ENCODE data around the gene KCP.

KCP gene

DNA sequence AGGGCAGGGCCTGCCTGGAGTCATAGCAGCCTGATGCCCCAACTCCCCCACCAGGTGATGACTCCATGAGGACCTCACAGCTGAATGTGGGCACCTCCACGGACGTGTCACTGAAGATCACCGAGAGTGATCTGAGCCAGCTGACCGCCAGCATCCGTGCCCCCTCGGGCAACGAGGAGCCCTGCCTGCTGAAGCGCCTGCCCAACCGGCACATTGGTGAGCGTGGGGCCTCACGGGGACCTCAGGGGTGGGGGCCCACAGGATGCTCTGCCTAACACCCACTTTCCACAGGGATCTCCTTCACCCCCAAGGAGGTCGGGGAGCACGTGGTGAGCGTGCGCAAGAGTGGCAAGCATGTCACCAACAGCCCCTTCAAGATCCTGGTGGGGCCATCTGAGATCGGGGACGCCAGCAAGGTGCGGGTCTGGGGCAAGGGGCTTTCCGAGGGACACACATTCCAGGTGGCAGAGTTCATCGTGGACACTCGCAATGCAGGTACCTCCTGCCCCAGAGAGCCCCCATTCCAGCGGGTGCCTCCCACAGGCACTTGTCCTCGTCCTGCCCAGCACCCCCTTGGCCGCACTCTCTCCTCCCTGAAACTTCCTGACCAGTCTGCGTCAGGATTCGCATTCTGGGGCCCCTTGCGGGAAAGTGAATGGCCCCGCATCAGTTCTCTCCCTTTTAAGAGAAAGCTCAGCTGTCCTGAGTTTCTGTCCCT lies 57.8 kb downstream of the KCP start:
- no peak for DNase-seq

DNA sequence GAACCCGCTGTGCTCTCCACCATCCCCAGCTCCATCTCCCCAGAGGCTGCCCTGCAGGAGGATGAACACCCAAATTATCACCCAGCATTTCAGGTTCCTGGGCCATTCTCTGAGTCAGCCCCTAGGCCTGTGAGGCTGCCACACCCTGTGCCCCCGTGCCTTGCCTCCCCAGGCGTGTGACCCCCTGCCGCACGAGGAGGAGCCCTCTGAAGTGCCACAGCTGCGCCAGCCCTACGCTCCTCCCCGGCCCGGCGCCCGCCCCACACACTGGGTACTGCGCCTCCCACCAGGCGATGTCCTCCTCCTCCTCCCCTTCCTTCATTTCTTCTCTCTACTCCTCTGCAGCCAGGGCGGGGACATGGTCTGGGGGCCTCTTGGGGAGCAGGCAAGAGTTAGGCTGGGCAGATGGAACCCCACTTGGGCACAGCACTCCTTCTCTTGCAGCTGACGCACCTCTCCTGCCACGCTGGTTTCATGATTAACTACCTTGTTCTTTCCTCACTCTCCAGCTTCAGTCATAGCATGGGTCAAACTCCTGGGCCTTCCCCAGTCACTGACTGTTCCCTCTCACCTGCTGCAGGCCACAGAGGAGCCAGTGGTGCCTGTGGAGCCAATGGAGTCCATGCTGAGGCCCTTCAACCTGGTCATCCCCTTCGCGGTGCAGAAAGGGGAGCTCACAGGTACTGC lies 60.6 kb downstream of the KCP start:
- DNase-seq: no peak

DNA sequence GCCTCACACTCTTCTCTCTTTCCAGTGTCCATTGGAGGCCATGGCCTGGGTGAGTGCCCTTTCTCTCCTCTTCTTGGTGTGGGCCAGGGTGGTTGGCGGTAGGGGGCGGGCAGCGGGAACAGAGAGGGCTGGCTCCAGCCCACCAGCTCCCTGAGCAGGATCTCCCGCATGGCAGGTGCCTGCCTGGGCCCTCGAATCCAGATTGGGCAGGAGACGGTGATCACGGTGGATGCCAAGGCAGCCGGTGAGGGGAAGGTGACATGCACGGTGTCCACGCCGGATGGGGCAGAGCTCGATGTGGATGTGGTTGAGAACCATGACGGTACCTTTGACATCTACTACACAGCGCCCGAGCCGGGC lies 61.4 kb downstream of the KCP start:
- no peak for DNase-seq

DNA sequence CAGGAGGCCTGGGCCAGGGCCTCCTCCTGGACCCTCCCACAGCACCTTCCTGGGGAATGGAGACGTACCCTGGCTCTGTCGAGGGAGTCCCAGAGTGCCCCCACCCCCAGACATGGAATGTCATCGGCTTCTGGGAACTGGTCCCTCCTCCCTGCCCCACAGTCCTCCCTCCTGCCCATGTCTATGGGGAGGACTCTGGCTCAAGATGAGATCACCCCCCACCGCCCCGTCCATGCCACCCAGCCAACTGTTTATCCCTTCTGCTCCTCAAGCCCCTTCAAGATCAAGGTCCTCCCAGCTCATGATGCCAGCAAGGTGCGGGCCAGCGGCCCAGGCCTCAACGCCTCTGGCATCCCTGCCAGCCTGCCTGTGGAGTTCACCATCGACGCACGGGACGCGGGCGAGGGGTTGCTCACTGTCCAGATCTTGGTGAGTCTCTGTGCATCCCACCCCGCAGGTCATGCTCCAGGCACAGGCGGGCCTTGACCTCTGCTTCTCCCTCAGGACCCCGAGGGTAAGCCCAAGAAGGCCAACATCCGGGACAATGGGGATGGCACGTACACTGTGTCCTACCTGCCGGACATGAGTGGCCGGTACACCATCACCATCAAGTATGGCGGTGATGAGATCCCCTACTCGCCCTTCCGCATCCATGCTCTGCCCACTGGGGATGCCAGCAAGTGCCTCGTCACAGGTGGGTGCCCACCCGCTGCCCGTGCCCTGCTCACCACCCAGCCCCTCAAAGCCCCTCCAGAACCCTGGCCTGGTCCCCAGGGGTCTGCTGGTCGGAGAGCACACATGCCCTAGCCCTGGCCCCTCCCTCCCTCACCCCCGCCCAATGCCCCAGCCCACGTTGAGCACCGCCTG lies 62.0 kb downstream of the KCP start:
- DNase-seq: no peak

DNA sequence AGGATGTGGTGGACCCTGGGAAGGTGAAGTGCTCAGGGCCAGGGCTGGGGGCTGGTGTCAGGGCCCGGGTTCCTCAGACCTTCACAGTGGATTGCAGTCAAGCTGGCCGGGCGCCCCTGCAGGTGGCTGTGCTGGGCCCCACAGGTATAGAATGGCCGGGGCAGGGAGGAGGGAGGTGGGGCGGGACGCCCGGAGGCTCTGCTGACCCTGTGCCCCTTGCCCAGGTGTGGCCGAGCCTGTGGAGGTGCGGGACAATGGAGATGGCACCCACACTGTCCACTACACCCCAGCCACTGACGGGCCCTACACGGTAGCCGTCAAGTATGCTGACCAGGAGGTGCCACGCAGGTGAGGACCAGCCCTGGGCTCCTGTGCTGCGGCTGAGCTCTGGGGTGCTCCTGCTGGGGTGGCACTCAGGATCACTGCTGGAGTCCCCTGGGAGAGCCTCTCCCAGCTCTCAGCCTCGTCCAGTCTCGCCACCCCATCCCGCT lies 62.7 kb downstream of the KCP start:
- no peak for DNase-seq

GRCh38 chr7:128846781-128847444 lies 63.6 kb downstream of the KCP start:
- DNase-seq: no peak

GRCh38 chr7:128845987-128846386 lies 64.5 kb downstream of the KCP start:
- no peak for DNase-seq

DNA sequence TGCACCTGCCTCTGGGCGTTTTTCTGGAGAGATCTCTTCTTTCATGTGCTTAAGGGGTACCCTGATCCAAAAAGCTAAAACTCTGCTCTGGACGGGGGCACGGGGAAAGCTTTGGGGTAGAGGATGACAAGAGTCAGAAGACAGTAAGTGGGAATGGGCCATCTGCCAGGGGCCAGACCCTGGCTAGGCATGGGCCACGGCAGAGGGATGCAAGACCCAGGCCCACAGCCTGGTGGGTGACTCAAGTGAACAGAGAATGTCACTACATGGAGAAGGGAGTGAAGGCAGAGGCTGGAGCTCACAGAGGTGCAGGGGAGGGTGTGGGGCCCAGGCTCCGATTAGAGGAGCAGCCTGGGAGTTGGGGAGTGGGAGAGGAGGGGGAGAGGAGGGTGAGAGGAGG lies 65.0 kb downstream of the KCP start:
- DNase-seq: no peak

GRCh38 chr7:128844777-128845311 lies 65.7 kb downstream of the KCP start:
- DNase-seq: no peak

GRCh38 chr7:128843938-128844621 lies 66.4 kb downstream of the KCP start:
- no peak for DNase-seq

GRCh38 chr7:128842674-128843641 lies 67.6 kb downstream of the KCP start:
- no peak for DNase-seq

GRCh38 chr7:128841921-128842673 lies 68.4 kb downstream of the KCP start:
- DNase-seq: peak; percentile 87

- DNase-seq: no peak
These were observed 69.3 kb downstream of the KCP start for GRCh38 chr7:128841171-128841690.

DNA sequence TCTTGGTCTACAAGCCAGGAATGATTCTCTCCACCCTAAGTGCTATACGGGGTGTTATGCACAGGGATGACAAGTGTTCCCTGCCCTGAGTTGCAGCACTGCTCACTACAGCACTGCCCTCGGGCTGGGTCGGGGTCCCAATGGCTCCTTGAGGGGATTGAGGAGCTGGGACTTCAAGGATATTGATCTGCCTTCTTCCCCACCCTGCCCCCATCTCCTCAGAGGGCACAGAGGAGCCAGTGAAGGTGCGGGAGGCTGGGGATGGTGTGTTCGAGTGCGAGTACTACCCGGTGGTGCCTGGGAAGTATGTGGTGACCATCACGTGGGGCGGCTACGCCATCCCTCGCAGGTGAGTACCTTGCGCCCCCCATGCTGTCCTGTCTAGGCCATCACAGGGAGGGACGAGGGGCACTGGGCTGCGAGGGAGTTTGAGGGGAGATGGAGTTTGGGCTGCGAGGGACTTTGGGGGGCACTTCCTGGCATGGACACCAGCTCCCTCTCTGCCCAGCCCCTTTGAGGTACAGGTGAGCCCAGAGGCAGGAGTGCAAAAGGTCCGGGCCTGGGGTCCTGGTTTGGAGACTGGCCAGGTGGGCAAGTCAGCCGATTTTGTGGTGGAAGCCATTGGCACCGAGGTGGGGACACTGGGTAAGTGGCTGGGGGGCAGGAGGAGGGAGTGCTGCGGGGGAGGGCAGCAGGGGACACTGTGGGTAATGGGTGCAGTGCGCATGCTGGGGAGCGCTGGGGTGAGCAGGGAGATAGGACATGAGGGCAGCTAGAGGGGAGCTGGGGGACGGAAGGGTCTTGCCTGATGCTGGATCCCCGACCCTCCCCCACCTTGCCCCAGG lies 70.0 kb downstream of the KCP start:
- DNase-seq: no peak

DNA sequence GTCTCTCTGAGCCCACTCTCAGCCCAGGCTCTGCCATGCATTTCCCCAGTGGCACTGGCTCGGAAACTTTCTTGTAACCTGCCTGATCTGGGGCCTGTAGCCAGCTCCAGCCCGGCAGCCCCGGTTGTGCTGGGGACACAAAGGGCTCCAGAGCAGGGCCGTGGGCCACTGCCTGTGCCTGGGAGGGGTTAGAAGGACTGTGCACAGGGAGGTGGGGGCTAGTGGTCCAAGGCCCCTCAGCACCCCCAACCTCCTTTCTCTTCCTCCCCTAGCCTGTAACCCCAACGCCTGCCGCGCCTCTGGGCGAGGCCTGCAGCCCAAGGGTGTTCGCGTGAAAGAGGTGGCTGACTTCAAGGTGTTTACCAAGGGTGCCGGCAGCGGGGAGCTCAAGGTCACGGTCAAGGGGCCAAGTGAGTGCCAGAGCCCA lies 70.7 kb downstream of the KCP start:
- no peak for DNase-seq

- DNase-seq: no peak
These were observed 71.4 kb downstream of the KCP start for GRCh38 chr7:128838981-128839731.

DNA sequence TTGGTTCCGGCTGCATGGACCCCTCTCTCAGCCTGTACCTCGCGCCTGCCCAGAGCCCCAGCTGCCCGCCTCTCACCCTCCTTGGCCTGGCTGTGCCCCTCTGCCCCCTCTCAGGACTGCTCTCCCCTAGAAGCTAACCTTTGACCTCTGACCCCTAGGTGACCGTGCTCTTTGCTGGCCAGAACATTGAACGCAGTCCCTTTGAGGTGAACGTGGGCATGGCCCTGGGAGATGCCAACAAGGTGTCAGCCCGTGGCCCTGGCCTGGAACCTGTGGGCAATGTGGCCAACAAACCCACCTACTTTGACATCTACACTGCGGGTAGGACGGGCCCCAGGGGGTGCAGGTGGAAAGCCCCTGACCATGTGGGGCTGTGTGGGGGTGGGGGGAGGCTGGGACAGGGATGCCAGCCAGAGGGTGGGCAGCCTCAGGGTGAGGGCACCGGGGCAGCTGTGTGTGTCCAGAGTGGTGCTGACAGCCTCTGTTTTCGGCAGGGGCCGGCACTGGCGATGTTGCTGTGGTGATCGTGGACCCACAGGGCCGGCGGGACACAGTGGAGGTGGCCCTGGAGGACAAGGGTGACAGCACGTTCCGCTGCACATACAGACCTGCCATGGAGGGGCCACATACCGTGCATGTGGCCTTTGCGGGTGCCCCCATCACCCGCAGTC lies 72.3 kb downstream of the KCP start:
- no peak for DNase-seq

DNA sequence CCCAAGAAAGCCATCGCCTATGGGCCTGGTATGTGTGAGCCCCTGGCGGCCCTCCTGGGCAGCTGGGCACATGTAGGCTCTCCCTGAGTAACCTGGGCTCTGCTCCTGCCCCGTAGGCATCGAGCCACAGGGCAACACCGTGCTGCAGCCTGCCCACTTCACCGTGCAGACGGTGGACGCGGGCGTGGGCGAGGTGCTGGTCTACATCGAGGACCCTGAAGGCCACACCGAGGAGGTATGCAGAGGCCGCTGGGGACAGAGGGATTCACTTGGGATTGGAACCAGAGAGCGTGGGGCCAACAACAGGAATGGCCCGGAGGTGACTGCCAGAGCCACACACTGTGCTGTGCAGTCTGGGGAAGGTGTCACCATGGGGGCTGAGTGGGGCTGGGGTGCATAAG lies 73.0 kb downstream of the KCP start:
- no peak for DNase-seq
